ENCODE data around the gene KCNV2. TPM values are rescaled to one million over a fixed set of nuclear protein-coding genes. Genes with fewer than 3 reads are reported as not detected.

KCNV2 gene
- total and polyA plus RNA-seq, 2 donors (not counting 1 experiment from before 2014, with no cell fraction given): not detected

DNA sequence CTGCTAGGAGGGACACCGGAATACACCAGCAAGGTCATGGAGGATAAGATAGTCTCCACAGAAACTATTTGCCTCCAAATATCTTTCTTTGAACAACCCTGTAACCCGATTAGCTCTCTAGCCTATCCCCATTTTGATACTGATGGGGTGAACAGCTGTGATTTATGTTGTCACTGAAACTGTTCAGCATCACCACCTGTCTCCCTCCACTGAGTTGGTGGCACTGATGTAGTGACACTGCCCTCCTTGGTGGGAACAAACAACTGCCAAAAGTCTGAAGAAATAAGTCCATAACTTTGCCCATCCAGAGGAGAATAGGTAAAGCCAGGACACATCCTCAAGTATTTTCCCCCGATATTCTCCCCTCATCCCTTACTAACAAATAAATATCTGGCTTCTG lies 24.3 kb upstream of the KCNV2 start:
- no peaks in the 10 kb centered on the region for H3K9me3 Mint-ChIP-seq (ENCODE audit: insufficient read depth)
- no peak overlapping the region for H3K27ac Mint-ChIP-seq
- H3K4me1 ChIP-seq (ENCODE audit: control insufficient read depth in 2 of 2, insufficient read depth in 2 of 2, low read length in 2 of 2): no peaks in the 10 kb centered on the region
- no peaks in the 10 kb centered on the region for H3K79me2 ChIP-seq (ENCODE audit: control insufficient read depth, insufficient read depth, low read length)
- H3K36me3 ChIP-seq (replicated peaks in 1 of 2; ENCODE audit: control extremely low read depth in 1 of 2, control insufficient read depth in 1 of 2, extremely low read depth in 1 of 2, insufficient read depth in 2 of 2, low read length in 1 of 2): no peaks in the 10 kb centered on the region
- H2AFZ ChIP-seq (ENCODE audit: insufficient read depth, low read depth, low read length, poor library complexity, severe bottlenecking): no peak overlapping the region
- ChIA-PET POLR2A (no interaction called here), CTCF (no interaction called here)
- DNase-seq: no peak
- no peaks in the 10 kb centered on the region for H3K27me3 Mint-ChIP-seq
- H3K4me1 Mint-ChIP-seq: peaks cover 8% of the 10 kb centered on the region
- H3K4me2 ChIP-seq (replicated peaks; ENCODE audit: low read depth, low read length, poor library complexity, severe bottlenecking): no peak overlapping the region
- WGBS (ENCODE audit: insufficient coverage): no CpG with 5 or more reads among the region's 3 CpGs
- no peak overlapping the region for H3K9ac ChIP-seq (ENCODE audit: low read length)
- H3K4me3 ChIP-seq (ENCODE audit: control extremely low read depth in 1 of 5, extremely low read depth in 1 of 5, insufficient read depth in 1 of 5, low read depth in 2 of 5, low read length in 4 of 5): no peak overlapping the region
- H3K4me3 Mint-ChIP-seq: no peak overlapping the region
- no peak for ATAC-seq (ENCODE audit: low read depth)
- H4K20me1 ChIP-seq (ENCODE audit: control insufficient read depth, insufficient read depth, low read length, poor library complexity, severe bottlenecking): no peaks in the 10 kb centered on the region
- no peaks in the 10 kb centered on the region for H3K9me3 ChIP-seq (ENCODE audit: control extremely low read depth in 1 of 3, control insufficient read depth in 2 of 3, insufficient read depth in 1 of 3, low read length in 2 of 3)
- no peaks in the 10 kb centered on the region for H3K27me3 ChIP-seq (replicated peaks in 1 of 4; ENCODE audit: control extremely low read depth in 1 of 4, control insufficient read depth in 3 of 4, insufficient read depth in 4 of 4, low read length in 3 of 4)
- intact Hi-C loops (cut with micrococcal nuclease): no loop called here
- no peak for TF ChIP-seq EZH2 (IDR thresholded peaks at IDR 0.05; ENCODE audit: borderline replicate concordance, insufficient read depth, low read depth, low read length, poor library complexity, severe bottlenecking)
- TF ChIP-seq, protein P1, sequence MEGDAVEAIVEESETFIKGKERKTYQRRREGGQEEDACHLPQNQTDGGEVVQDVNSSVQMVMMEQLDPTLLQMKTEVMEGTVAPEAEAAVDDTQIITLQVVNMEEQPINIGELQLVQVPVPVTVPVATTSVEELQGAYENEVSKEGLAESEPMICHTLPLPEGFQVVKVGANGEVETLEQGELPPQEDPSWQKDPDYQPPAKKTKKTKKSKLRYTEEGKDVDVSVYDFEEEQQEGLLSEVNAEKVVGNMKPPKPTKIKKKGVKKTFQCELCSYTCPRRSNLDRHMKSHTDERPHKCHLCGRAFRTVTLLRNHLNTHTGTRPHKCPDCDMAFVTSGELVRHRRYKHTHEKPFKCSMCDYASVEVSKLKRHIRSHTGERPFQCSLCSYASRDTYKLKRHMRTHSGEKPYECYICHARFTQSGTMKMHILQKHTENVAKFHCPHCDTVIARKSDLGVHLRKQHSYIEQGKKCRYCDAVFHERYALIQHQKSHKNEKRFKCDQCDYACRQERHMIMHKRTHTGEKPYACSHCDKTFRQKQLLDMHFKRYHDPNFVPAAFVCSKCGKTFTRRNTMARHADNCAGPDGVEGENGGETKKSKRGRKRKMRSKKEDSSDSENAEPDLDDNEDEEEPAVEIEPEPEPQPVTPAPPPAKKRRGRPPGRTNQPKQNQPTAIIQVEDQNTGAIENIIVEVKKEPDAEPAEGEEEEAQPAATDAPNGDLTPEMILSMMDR (IDR thresholded peaks at IDR 0.05): no peak
- no peak overlapping the region for H3K27ac ChIP-seq (ENCODE audit: low read length in 2 of 2)

DNA sequence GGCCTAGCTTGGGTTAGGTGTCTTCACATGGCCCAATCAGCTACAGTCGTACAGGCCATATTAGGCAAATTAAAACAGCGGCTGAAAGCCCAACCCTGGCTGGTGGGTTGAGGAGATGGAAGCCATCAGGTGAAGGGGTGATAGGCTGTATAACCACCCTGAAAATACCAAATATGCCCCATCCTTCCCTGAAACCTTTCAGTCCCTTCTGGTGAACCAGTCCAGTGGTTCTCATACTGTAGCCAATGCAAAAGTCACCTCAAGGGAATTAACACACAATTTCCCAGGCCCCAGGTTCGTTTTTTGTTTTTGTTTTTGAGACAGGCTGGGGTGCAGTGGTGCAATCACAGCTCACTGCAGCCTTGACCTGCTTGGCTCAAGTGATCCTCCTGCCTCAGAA lies 19.8 kb upstream of the KCNV2 start:
- H3K9ac ChIP-seq (ENCODE audit: low read length): no peak overlapping the region
- H3K4me3 Mint-ChIP-seq: no peak overlapping the region
- no peaks in the 10 kb centered on the region for H3K79me2 ChIP-seq (ENCODE audit: control insufficient read depth, insufficient read depth, low read length)
- H3K4me1 ChIP-seq (ENCODE audit: control insufficient read depth in 2 of 2, insufficient read depth in 2 of 2, low read length in 2 of 2): no peaks in the 10 kb centered on the region
- intact Hi-C loops (cut with micrococcal nuclease): no loop called here
- H3K27me3 Mint-ChIP-seq: no peaks in the 10 kb centered on the region
- no peaks in the 10 kb centered on the region for H3K36me3 ChIP-seq (replicated peaks in 1 of 2; ENCODE audit: control extremely low read depth in 1 of 2, control insufficient read depth in 1 of 2, extremely low read depth in 1 of 2, insufficient read depth in 2 of 2, low read length in 1 of 2)
- no peak for DNase-seq
- H3K4me3 ChIP-seq (ENCODE audit: control extremely low read depth in 1 of 5, extremely low read depth in 1 of 5, insufficient read depth in 1 of 5, low read depth in 2 of 5, low read length in 4 of 5): no peak overlapping the region
- no peak overlapping the region for H2AFZ ChIP-seq (ENCODE audit: insufficient read depth, low read depth, low read length, poor library complexity, severe bottlenecking)
- no peak for ATAC-seq (ENCODE audit: low read depth)
- H3K27ac ChIP-seq (ENCODE audit: low read length in 2 of 2): no peak overlapping the region
- ChIA-PET POLR2A (no interaction called here), CTCF (no interaction called here)
- no peaks in the 10 kb centered on the region for H3K27me3 ChIP-seq (replicated peaks in 1 of 4; ENCODE audit: control extremely low read depth in 1 of 4, control insufficient read depth in 3 of 4, insufficient read depth in 4 of 4, low read length in 3 of 4)
- H3K4me1 Mint-ChIP-seq: peaks cover 9% of the 10 kb centered on the region
- H3K9me3 ChIP-seq (ENCODE audit: control extremely low read depth in 1 of 3, control insufficient read depth in 2 of 3, insufficient read depth in 1 of 3, low read length in 2 of 3): no peaks in the 10 kb centered on the region
- no peaks in the 10 kb centered on the region for H4K20me1 ChIP-seq (ENCODE audit: control insufficient read depth, insufficient read depth, low read length, poor library complexity, severe bottlenecking)
- WGBS (ENCODE audit: insufficient coverage): no CpG with 5 or more reads among the region's 3 CpGs
- no peak overlapping the region for H3K4me2 ChIP-seq (replicated peaks; ENCODE audit: low read depth, low read length, poor library complexity, severe bottlenecking)
- no peaks in the 10 kb centered on the region for H3K9me3 Mint-ChIP-seq (ENCODE audit: insufficient read depth)
- TF ChIP-seq, protein P1 (IDR thresholded peaks at IDR 0.05): no peak
- TF ChIP-seq EZH2 (IDR thresholded peaks at IDR 0.05; ENCODE audit: borderline replicate concordance, insufficient read depth, low read depth, low read length, poor library complexity, severe bottlenecking): no peak
- no peak overlapping the region for H3K27ac Mint-ChIP-seq

All from B cell (primary cell).